NCI-H446 treated with DMSO at 0.1 percent for 48 hours (cell line): ENCODE data around the gene PPY.
"Not testable (repeated sequence)": the region's sequence is repeated elsewhere in the genome, so short reads cannot be mapped to it uniquely, and the experiment has no call there.

ENCODE experiments used
- DNase-seq: peaks from one replicate; lab custom pipeline; 2025; lab: John Stamatoyannopoulos, UW

The PPY gene

DNA sequence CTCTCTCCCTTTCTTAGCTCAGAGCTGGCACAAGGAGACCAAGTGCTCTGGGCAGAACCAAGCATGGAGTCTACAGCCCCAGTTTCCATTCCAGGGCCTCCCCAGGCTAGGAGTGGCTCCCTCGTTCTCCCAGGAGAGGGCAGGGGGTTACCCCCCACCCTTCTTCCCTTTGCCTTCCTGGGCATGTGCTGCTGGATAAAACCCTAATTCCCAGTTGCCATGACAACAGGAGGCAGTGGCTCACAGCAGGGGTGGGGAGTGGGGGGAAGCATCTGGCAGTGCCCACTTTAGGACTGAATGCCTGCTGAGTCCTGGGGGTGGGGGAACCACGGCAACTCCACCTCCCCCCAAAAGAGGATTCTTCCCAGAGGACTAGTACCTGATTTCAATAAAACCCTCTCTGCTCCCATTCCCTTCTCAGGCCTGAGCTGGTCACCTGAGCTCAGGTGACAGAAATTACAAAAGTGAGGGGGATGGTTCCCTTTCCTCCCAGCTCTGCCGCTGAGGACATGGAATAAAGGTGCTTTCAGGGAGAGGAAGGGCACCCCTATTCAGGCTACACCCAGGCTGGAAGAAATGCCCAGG, 36.8 kb downstream of the PPY start:
- DNase-seq, result no peak

DNA sequence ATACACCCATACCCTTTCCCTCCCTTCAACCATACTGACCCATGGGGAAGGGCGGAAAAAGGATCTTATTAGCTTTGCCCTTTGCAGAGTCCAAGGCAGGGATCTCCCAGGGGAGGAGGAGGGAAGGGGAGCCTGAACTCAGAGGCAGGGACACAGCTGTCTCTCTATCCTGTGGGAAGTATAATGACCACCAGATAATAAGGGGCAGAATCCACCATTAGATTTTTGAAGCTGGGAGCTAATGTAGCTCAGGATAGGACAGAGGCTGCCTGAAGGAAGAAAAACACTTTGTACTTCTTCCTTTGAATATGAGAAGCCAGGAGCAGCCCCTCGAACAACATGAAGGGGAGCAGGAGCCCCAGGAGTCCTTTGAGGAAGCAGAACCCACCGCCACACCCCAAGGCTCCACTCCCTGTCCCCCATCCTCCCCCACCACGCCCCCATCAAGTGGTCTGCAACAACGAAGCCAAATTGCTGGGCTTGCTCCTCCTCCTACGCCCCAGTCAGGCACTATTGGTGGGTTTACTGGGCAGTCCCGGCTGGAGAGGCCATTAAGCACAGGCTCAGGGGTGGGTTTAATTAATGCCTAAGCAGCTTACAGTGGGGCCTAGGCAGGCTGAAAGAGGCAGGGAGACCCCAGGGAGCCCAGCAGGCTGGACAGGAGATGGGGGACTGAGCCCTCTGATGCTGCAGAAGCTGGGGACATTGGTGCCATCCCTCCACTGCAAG, 40.3 kb downstream of the PPY start:
- DNase-seq, result no peak

DNA sequence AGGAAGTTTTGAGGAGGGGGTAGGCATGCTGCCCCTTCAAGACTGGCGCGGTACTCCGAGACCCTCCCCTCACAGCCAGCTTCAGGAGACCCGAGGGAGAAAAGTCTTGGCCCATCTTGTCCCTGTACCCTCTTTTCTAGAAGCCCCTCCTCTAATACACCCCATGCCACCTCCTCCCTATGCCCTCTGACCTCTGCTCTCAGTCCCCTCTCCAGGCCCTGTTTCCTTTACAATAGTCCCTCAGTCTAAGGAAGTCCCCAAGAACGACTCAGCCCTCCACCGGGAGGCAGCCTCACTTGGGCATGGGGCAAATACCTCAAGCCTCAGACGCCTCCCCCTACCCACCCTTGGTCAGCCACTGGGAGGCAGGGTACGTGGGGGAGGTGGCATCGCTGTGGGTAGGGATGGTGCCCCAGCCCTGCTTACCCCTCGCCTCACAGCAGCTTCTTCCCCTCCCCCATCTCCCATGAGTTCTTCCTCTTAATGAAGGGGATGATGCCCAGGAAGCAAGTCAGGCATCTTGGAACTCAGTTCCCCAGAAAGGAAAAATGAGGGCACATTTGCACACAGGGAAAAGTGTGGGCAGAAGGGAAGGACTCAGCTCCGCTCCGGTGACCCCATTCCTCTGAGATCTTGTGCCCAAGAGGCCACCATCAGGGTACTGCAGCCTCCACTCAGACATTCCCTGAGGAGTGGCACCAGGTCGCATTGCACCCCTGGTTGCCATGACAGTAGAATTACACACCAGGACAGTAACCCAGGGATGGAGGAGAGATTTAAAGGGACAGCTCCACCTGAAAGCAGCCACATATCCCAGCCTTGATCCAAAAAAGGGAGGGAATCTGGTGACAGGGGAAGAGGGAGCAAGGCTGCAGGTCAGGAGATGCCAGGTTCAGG, 41.2 kb downstream of the PPY start:
- DNase-seq, result no peak

DNA sequence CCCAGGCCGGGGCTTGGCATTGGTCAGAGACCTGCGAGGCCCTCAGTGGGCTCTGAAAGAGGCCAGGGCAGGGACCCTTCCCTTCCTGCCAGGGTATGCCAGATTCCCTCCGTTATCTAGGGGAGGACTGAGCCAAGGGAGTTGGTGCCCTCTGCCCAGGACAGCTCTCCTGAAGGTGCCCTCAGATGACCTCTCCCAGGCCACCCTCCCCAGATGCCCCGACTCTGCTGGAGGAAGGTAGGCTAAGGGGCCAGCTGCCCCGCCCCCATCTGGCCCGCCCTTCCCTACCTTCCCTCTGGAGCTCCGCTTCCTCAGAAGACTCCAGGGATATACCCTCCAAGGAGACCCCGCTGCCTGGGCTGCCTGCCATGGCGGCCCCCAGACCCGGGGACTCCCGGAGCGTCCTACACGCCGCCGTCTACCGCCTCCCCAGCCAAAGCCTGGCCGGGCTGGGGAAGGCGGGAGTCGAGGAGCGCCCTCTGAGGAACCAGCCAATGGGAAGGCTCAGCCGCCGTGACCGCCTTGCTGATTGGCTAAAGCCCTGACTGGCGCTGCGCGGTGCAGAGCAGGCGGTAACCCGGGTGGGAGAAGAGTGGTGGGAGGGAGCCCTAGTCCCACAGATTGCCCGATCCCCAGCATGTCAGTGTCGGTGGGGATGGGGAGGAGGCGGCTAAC, 42.0 kb downstream of the PPY start:
- peak; percentile 65 for DNase-seq

DNA sequence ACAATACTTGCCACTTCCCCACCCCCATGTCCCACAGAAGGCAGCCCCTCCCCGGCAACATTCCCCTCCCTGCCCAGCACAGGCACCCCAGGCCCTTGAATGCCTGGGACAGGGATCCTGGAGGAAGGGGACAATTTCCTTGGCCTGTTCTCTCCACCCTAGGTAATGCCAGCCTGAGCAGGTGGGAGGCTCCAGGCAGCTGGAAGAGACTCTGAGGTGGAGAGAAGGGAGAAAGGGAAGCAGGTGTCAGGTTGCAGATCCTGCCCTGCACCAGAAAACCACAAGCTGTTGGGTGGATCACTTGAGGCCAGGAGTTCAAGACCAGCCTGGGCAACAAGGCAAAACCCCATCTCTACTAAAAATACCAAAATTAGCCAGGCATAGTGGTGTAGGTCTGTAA, 43.8 kb downstream of the PPY start:
- no peak for DNase-seq

DNA sequence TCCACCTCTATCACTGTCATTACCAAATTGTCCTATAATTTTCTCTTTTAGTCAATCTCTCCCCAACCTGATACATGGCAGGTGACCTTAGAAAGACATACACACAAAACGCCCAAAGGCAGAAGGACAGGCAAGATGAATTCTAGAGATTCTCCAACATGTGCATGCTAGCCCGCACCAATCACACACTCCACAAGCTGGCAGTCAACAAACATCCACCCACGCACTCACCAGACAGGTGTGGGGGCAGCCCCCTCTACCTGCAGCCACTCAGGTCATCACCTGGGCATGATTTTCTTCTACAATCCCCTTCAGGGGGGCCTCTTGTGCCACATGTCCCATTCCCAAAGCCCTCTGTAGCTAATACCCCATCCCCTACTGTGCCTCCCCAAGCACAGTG, 44.4 kb downstream of the PPY start:
- no peak for DNase-seq

DNA sequence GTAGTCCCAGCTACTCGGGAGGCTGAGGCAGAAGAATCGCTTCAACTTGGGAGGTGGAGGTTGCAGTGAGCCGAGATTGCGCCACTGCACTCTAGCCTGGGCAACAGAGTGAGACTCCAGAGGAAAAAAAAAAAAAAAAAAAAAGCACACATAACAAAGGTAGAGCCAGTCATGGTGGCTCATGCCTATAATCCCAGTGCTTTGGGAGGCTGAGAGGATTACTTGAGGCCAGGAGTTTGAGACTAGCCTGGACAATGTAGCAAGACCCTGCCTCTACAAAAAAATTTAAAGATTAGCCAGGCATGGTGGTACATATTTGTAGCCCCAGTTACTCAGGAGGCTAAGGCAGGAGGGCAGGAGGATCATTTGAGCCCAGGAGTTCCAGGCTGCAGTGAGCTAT, 47.8 kb downstream of the PPY start:
- not testable (repeated sequence) for DNase-seq

DNA sequence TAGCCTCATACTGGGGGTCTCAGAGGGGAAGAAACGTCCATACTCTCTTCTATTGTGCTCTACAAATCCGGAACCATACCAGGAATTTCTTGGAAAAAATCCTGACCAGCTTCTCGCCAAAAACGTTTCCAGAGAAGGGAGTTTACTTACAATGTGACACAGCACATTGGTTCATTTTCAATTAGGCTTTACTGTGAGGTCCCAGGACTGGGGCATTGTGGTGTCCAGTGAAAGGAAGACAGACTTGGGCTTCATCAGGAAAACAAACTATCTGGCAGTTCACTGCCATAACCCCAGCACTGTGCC, 49.7 kb downstream of the PPY start:
- DNase-seq, result no peak

DNA sequence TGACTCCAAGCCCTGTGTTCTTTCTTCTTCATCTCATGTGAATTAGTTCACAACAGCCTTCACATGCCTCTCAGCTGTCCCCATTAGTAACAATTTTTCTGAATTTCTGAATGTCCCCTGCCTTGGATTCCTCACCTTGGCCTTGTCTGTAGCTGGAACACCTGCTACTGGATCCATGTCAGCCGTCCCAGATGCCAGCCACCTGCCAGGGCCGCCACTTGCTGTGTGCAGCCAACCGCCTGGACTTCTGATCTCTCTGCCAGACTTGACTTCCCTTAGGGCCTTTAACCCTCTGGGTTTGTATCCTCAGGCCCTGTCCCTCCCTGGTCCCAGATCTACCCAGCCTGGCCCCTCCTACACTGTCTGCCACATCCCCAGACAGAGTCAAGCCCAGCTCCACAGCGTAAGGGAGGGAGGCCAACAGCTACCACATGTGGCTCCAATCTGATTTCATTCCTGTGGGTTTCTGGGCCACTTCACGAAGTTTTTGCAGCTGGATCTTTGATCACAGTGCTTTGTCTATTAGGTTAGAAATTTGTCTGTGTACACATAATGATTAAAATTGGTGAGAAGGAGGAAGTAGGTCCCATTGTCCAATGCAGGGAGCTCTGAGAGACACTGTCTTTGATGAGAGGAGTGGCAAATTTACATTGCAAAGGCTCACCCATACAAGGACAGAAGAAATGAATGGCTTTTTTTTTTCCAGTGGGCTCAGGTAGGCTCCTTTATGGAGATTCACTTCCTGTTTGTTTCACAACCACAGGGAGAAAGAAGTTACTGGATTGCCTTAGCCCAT, 50.2 kb downstream of the PPY start:
- DNase-seq, result no peak
